GM18505 (cell line): ENCODE data around the gene KBTBD4.
"Not testable (repeated sequence)": the region's sequence is repeated elsewhere in the genome, so short reads cannot be mapped to it uniquely, and the experiment has no call there.

Experiments
- ATAC-seq: cut with Tn5 transposase; IDR thresholded peaks from one replicate; pipeline ENCODE4 v1.9.1; 2021; ENCODE audit not compliant: unreplicated experiment
- POLR2A ChIP-seq: IDR thresholded peaks from 4 replicates; pipeline ENCODE4 v1.6.1; 2011; ENCODE audit warnings: borderline replicate concordance; ENCODE audit not compliant: insufficient read depth, insufficient read length; ENCODE audit errors: extremely low read depth

KBTBD4 gene

GRCh38 chr11:47538741-47539565 lies 39.8 kb downstream of the KBTBD4 start:
- no peak for TF ChIP-seq POLR2A
- no peak for ATAC-seq

GRCh38 chr11:47536915-47537314 lies 41.9 kb downstream of the KBTBD4 start:
- TF ChIP-seq POLR2A, result no peak
- ATAC-seq, result no peak

- ATAC-seq, result no peak
- TF ChIP-seq POLR2A, result no peak
These were observed 44.0 kb downstream of the KBTBD4 start for GRCh38 chr11:47534704-47535251.

GRCh38 chr11:47533690-47534151 lies 45.0 kb downstream of the KBTBD4 start:
- TF ChIP-seq POLR2A, result no peak
- no peak for ATAC-seq

GRCh38 chr11:47532597-47533213 lies 46.1 kb downstream of the KBTBD4 start:
- ATAC-seq, result no peak
- TF ChIP-seq POLR2A, result no peak

- no peak for TF ChIP-seq POLR2A
- no peak for ATAC-seq
These were observed 47.1 kb downstream of the KBTBD4 start for GRCh38 chr11:47531666-47532065.

- ATAC-seq, result not testable (repeated sequence)
These were observed 48.0 kb downstream of the KBTBD4 start for GRCh38 chr11:47530721-47531120.

- TF ChIP-seq POLR2A, result no peak
- ATAC-seq, result no peak
These were observed 48.8 kb downstream of the KBTBD4 start for GRCh38 chr11:47529951-47530350.

- no peak for TF ChIP-seq POLR2A
- no peak for ATAC-seq
These were observed 51.6 kb downstream of the KBTBD4 start for GRCh38 chr11:47527186-47527585.

GRCh38 chr11:47526032-47526431 lies 52.7 kb downstream of the KBTBD4 start:
- ATAC-seq, result not testable (repeated sequence)

- ATAC-seq, result no peak
- no peak for TF ChIP-seq POLR2A
These were observed 54.4 kb downstream of the KBTBD4 start for GRCh38 chr11:47524291-47524874.

GRCh38 chr11:47523490-47524225 lies 55.1 kb downstream of the KBTBD4 start:
- ATAC-seq, result no peak
- TF ChIP-seq POLR2A, result no peak
